ENCODE data around the gene EPHB6.

EPHB6 gene

DNA sequence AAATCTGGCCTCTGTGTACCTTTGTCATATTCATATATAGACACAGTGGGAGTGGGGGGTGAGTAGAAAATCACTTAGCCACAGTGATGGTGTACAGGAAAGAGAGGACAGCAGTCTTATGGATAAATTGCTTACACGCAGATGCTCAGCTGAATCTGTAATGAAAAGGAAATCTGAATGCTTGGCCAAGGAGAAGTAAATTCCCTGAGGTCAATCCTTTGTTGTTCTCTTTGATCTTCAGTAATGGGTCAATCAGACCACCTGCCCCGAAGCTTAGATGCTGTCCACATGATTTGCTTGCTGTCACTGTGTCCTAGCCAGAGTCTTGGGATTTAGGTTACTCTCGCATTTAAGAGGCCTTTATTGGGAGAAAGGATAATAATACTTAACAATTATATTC, 18.4 kb upstream of the EPHB6 start:
- no peak for DNase-seq

DNA sequence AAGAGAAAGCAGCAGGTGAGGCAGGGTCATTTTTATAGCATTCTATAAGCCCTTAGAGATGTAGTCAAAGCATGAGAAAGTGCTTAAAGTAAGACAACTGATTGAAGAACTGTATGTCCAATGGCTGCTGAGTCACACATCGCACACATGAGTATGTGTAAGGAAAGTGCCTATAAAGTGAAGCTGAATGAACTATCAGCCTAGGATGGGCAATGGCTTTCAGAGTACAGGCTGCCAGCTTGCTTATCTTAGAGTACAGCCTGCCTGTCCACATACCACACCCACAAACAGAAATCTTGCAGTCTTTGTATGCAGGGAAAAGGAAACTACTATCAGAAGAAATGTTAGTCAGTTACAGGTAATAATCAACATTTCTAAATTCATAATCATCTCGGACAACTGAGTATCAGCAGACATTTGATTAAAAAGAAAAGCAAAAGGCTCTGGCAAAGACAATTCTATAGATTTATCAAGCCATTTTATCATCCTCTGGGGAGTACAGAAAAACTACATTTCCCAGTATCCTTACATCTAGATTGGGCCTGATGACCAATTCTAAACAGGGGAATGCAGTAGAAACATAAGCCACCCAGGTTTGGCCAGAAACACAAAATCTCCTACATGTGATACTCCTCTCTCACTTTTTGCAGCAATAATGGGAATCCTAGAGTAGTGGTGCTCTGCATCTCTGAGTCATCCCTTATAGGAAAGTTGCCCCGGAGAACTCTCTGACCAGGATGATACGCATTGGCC, 16.2 kb upstream of the EPHB6 start:
- DNase-seq: no peak

- no peak for DNase-seq
Observed at GRCh38 chr7:142842251-142842766, 12.6 kb upstream of the EPHB6 start.

DNA sequence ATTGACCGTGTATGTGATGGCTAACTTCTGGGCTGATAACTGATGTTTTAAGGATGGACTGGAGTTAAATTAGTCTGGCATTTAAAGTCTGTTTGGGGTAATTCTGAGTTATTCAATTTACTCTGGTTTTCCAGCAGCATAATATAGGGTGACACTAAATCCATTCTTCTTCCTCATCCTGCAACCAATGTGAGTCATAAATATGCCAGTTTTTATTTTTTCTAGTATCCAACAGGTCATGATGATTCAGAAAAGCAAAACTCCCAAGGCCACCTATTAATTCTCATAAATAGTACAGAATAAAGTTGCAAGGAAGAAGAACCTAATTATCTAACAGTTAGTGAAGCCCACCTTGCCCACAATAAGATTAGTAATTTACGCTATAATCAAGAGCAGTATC, 7.5 kb upstream of the EPHB6 start:
- no peak for DNase-seq

GRCh38 chr7:142851269-142851668, 3.6 kb upstream of the EPHB6 start:
- no peak for DNase-seq

DNA sequence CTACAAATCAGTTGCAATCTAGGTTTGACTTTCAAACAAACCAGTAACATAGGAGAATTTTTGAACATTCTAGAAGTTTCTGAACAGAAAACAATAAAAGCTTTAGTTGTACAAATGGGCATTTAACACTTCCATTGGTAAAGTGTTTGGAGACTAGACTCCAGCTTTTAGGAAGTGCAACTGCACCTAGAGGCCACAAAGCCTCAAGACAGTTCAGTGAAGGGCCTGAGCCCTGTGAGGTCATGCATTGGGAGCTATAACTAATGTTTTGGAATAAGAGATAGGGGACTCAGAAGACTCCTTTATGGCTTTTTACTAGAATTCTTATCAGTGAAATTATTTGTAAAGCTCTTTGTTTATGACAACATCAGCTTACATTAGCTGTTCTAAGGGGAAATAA, 3.0 kb upstream of the EPHB6 start:
- DNase-seq: no peak

GRCh38 chr7:142853739-142854371, 1.0 kb upstream of the EPHB6 start:
- peak; percentile 72 for DNase-seq

GRCh38 chr7:142855114-142855743, 353 bp downstream of the EPHB6 start:
- no peak for DNase-seq

DNA sequence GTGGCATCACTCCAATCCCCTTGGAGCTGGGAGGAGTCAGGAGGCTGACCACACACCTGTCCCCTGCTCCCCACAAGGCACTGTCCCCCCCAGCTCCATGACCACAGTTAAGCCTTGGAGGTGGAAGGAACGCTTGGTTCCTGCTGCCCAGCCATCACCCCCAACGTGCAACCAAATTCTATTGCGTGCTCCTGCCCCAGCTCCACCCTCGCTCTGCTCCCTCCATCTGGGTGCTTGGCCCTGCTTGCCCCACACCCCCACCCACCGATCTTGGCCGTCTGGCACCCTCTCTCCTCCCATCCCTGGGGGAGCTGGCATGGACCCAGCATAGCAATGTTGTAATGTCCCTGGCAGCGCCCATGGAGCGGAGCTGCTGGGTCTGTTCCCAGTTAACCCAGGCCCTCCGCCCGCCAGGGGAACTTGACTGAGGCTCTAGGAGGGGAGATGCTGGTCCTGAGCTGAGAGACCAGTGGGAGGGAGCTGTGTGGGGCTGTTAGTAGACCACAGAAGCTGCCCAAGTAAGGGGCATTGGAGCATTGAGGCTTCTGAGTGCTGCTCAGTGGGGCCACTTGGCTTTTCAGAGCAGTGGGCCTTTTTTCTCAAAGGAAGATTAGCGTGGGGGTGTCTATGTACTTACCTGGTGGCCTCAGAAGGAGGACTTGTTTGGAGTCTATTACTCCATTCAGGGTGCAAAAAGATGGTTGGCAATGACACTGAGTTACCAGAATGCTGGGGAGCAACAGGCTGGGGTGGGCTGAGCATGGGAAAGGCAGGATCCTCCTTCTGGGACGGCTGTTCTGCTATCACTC, 1.1 kb downstream of the EPHB6 start:
- DNase-seq: no peak

- no peak for DNase-seq
Observed at GRCh38 chr7:142856565-142857245, 1.8 kb downstream of the EPHB6 start.

DNA sequence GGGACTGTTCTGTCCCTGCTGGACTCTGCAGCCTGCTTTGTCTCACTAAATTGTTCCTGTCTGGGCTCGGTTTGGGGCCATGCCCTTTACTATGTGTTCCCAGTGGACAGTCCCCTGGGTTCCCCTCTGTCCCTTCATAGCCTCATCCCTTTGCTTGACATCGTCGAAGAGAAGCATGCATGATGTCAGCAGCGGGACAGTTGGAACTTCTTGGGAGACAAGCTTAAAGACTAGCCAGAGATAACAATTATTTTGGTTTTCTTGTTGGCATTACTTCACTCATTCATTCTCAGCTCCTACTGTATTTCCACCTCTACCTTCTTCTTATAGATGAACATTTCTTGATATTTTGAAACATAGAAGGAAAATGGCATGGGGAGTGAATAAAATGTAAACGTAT, 2.7 kb downstream of the EPHB6 start:
- DNase-seq: no peak

GRCh38 chr7:142859411-142859810, 4.5 kb downstream of the EPHB6 start:
- DNase-seq: no peak

- no peak for DNase-seq
Observed at GRCh38 chr7:142859829-142860228, 5.0 kb downstream of the EPHB6 start.

GRCh38 chr7:142860968-142861367, 6.1 kb downstream of the EPHB6 start:
- DNase-seq: no peak

GRCh38 chr7:142862351-142862750, 7.5 kb downstream of the EPHB6 start:
- DNase-seq: no peak

- no peak for DNase-seq
Observed at GRCh38 chr7:142862786-142863400, 8.0 kb downstream of the EPHB6 start.

DNA sequence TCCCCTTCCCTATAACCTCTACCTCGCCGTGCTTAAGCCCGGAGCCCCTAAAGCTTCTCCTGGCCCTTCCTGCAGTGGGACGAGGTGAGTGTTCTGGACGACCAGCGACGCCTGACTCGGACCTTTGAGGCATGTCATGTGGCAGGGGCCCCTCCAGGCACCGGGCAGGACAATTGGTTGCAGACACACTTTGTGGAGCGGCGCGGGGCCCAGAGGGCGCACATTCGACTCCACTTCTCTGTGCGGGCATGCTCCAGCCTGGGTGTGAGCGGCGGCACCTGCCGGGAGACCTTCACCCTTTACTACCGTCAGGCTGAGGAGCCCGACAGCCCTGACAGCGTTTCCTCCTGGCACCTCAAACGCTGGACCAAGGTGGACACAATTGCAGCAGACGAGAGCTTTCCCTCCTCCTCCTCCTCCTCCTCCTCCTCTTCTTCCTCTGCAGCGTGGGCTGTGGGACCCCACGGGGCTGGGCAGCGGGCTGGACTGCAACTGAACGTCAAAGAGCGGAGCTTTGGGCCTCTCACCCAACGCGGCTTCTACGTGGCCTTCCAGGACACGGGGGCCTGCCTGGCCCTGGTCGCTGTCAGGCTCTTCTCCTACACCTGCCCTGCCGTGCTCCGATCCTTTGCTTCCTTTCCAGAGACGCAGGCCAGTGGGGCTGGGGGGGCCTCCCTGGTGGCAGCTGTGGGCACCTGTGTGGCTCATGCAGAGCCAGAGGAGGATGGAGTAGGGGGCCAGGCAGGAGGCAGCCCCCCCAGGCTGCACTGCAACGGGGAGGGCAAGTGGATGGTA, 9.2 kb downstream of the EPHB6 start:
- DNase-seq: no peak

GRCh38 chr7:142864980-142865747, 10.3 kb downstream of the EPHB6 start:
- no peak for DNase-seq

DNA sequence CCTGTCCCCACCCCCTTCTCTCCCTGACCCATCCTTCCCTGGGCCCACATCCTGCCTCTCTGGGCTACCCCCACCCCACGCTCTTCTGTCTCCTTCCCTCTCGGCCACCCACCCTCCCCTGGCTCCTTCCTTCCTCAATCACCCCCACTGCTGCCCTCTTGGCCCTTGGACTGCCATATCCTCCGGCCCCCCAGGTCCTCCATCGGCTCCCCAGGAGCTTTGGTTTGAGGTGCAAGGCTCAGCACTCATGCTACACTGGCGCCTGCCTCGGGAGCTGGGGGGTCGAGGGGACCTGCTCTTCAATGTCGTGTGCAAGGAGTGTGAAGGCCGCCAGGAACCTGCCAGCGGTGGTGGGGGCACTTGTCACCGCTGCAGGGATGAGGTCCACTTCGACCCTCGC, 10.9 kb downstream of the EPHB6 start:
- DNase-seq: no peak

GRCh38 chr7:142866361-142867096, 11.7 kb downstream of the EPHB6 start:
- DNase-seq: no peak
